Measurements from ENCODE around the gene CYP27B1. TPM values are rescaled to one million over a fixed set of nuclear protein-coding genes. Genes with fewer than 3 reads are reported as not detected.

The CYP27B1 gene
- total and polyA plus RNA-seq, 2 donors (not counting 3 experiments of a cell fraction or from before 2014, with no cell fraction given): 0.62 to 2.7 TPM

- peaks cover 5% of the 10 kb centered on the region for H3K4me1 ChIP-seq (ENCODE audit: control insufficient read depth, extremely low read depth, insufficient read depth, low read length)
- TF ChIP-seq GATA2 (IDR thresholded peaks at IDR 0.05; ENCODE audit: insufficient read depth, insufficient read length, low read depth, low read length) (no peak), MAX (IDR thresholded peaks at IDR 0.05; ENCODE audit: insufficient read depth, insufficient read length) (no peak), FOS (IDR thresholded peaks at IDR 0.05; ENCODE audit: borderline replicate concordance, insufficient read depth, low read length) (no peak), POLR2AphosphoS5 (IDR thresholded peaks at IDR 0.05; ENCODE audit: insufficient read depth, low read depth, low read length) (no peak), MYC (IDR thresholded peaks at IDR 0.05; ENCODE audit: low read depth, low read length) (no peak), CTCF (IDR thresholded peaks at IDR 0.05; ENCODE audit: extremely low read depth in 1 of 2, insufficient read depth in 1 of 2, low read depth in 1 of 2, low read length in 2 of 2) (no peak), EZH2 (IDR thresholded peaks at IDR 0.05; ENCODE audit: borderline replicate concordance, low read depth, low read length, severe bottlenecking) (no peak), JUN (IDR thresholded peaks at IDR 0.05; ENCODE audit: borderline replicate concordance, insufficient read depth, insufficient read length, low read depth) (no peak), POLR2A (IDR thresholded peaks at IDR 0.05; ENCODE audit: low read depth, low read length) (no peak)
- no peak overlapping the region for H2AFZ ChIP-seq (ENCODE audit: low read depth, low read length)
- ChIA-PET POLR2A (no interaction called here), CTCF (interaction anchor here (1.0 to 6.1 kb wide), 2 partner anchors 14 to 17 kb away, joined by 4 to 48 read pairs; no protein-coding TSS in a partner anchor)
- no peaks in the 10 kb centered on the region for H3K36me3 ChIP-seq (ENCODE audit: control insufficient read depth in 2 of 2, extremely low read depth in 1 of 2, insufficient read depth in 2 of 2, low read length in 2 of 2)
- dilution Hi-C loops (cut with MboI; ENCODE audit: extremely low pct_ligation_motif_present, low sequenced_read_pairs) (no loop called here), intact Hi-C loops (cut with micrococcal nuclease) (no loop called here)
- DNase-seq (ENCODE audit: low read depth, low spot score): no peak
- no peak overlapping the region for H3K9ac ChIP-seq (replicated peaks; ENCODE audit: extremely low read depth, insufficient read depth, low read length)
- H3K9me3 ChIP-seq (replicated peaks; ENCODE audit: control insufficient read depth, insufficient read depth, low read length): no peaks in the 10 kb centered on the region
- no peak overlapping the region for H3K4me2 ChIP-seq (ENCODE audit: insufficient read depth, low read length)
- no TSS peak for BruUV-seq (replicated peaks)
- no peaks in the 10 kb centered on the region for H3K79me2 ChIP-seq (ENCODE audit: control insufficient read depth, insufficient read depth, low read length)
- no peak overlapping the region for H3K4me3 ChIP-seq (replicated peaks in 1 of 3; ENCODE audit: insufficient read depth in 1 of 3, low read depth in 1 of 3, low read length in 3 of 3)
- no peak for FAIRE-seq
- H3K27ac ChIP-seq (ENCODE audit: insufficient read depth, low read depth, low read length): no peak overlapping the region
- H3K27me3 ChIP-seq (ENCODE audit: control insufficient read depth in 2 of 2, insufficient read depth in 2 of 2, low read length in 2 of 2): peaks cover 59 to 65% of the 10 kb centered on the region in 2 experiments
- no peaks in the 10 kb centered on the region for H3K9me1 ChIP-seq (replicated peaks; ENCODE audit: control insufficient read depth, extremely low read depth, insufficient read depth, low read length)
- H4K20me1 ChIP-seq (replicated peaks; ENCODE audit: control insufficient read depth, extremely low read depth, insufficient read depth, low read length): no peaks in the 10 kb centered on the region
Measured at GRCh38 chr12:57739387-57739786, 27.5 kb downstream of the CYP27B1 start.

Measured in endothelial cell of umbilical vein (primary cell).